ENCODE results near the gene SLC2A6. TPM values are rescaled to one million over a fixed set of nuclear protein-coding genes. Genes with fewer than 3 reads are reported as not detected.

The SLC2A6 gene
- total and polyA plus RNA-seq, 8 donors = 1.9 to 22.4 (median 2.9) TPM

DNA sequence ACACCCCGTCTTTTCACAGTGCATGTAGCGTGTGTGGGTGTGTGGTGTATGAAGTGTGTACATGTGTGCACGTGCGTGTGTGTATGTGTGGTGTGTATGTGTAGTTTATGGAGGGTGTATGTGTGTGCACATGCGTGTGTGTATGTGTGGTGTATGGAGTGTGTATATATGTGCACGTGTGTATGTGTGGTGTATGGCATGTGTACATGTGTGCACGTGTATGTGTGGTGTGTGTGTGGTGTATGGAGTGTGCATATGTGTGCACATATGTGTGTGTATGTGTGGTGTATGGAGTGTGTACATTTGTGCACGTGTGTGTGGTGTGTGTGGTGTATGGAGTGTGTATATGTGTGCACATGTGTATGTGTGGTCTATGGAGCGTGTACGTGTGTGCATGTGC is 32.7 kb upstream of the SLC2A6 start:
- DNase-seq (no peak), ATAC-seq (no peak)
- Histone ChIP-seq H3K36me3 (no peaks in the 10 kb centered on the region), H3K27me3 (peaks cover 0 to 35% of the 10 kb centered on the region in 2 donors), H3K27ac (no peak overlapping the region), H3K4me1 (peaks cover 16 to 17% of the 10 kb centered on the region in 2 donors), H3K4me3 (no peak overlapping the region), H3K9me3 (no peaks in the 10 kb centered on the region)
- TF ChIP-seq CTCF (IDR thresholded peaks at IDR 0.05) = no peak
- intact Hi-C loops (cut with DNase I) = no loop called here

- peak in 1 of 4 donors; percentile 63 for DNase-seq
- H3K36me3 ChIP-seq = no peaks in the 10 kb centered on the region
- H3K27ac ChIP-seq = no peak overlapping the region
- no peaks in the 10 kb centered on the region for H3K9me3 ChIP-seq
- peaks cover 19 to 22% of the 10 kb centered on the region in 2 donors for H3K4me1 ChIP-seq
- H3K27me3 ChIP-seq = peaks cover 0 to 29% of the 10 kb centered on the region in 2 donors
- ATAC-seq = no peak
- TF ChIP-seq CTCF (IDR thresholded peaks at IDR 0.05) = no peak
- H3K4me3 ChIP-seq = no peak overlapping the region
- intact Hi-C loops (cut with DNase I) = no loop called here
Measured at GRCh38 chr9:133510926-133511505, 32.1 kb upstream of the SLC2A6 start.

GRCh38 chr9:133509179-133510083 is 30.5 kb upstream of the SLC2A6 start:
- Histone ChIP-seq H3K4me3 (no peak overlapping the region), H3K27ac (no peak overlapping the region), H3K9me3 (no peaks in the 10 kb centered on the region), H3K36me3 (no peaks in the 10 kb centered on the region), H3K27me3 (peaks cover 0 to 15% of the 10 kb centered on the region in 2 donors), H3K4me1 (peaks cover 19 to 23% of the 10 kb centered on the region in 2 donors)
- ATAC-seq = peak; percentile 69
- DNase-seq = peak in 2 of 4 donors; percentile 46 to 80
- intact Hi-C loops (cut with DNase I) = no loop called here
- TF ChIP-seq CTCF (IDR thresholded peaks at IDR 0.05) = no peak

DNA sequence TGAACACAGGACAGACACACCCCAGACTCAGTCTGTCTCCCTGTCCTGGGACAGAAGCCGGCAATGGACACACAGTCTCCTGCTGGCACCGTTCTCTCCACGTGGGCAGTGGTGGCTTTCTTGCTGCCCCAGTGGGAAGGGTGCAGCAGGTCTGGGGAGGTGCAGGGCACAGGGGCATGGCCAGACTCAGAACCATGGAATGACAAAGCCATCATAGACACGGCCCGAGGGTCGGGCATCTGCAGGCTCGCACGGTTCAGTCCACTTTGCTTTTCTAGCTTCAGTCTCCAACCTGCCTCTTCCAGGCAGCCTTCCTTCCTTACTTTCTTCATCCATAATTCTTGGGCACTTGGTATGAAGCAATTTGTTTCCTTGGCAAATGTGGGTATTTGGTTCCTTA is 29.1 kb upstream of the SLC2A6 start:
- H3K9me3 ChIP-seq = no peaks in the 10 kb centered on the region
- peak in 1 of 4 donors; percentile 49 for DNase-seq
- H3K4me1 ChIP-seq = peaks cover 19 to 23% of the 10 kb centered on the region in 2 donors
- no peak for ATAC-seq
- H3K36me3 ChIP-seq = no peaks in the 10 kb centered on the region
- H3K27me3 ChIP-seq = peaks cover 0 to 14% of the 10 kb centered on the region in 2 donors
- no peak overlapping the region for H3K27ac ChIP-seq
- no peak for TF ChIP-seq CTCF (IDR thresholded peaks at IDR 0.05)
- intact Hi-C loops (cut with DNase I) = no loop called here
- no peak overlapping the region for H3K4me3 ChIP-seq
